GM18519 (cell line): ENCODE measurements around the gene METTL17.
"Not testable (repeated sequence)": the region's sequence is repeated elsewhere in the genome, so short reads cannot be mapped to it uniquely, and the experiment has no call there.

Source experiments
- ATAC-seq: cut with Tn5 transposase; IDR thresholded peaks from one replicate; pipeline ENCODE4 v1.9.1; 2021; ENCODE audit warnings: mild to moderate bottlenecking, moderate library complexity; ENCODE audit not compliant: unreplicated experiment, low FRiP score

Gene METTL17

DNA sequence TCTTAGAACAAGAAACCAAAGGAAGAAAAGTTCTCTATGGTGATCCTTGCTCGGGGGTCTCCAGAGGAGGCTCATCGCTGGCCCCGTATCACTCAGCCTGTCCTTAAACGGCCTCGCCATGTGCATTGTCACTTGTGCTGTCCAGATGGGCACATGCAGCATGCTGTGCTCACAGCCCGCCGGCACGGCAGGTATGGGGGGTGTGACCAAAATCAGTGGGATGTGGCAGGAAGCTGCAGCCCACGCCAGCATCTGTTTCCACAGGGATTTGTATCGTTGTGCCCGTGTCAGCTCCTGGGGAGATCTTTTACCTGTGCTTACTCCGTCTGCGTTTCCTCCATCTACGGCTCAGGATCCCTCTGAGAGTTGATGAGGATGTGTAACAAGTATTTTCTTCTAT lies 6.7 kb downstream of the METTL17 start:
- ATAC-seq = no peak

DNA sequence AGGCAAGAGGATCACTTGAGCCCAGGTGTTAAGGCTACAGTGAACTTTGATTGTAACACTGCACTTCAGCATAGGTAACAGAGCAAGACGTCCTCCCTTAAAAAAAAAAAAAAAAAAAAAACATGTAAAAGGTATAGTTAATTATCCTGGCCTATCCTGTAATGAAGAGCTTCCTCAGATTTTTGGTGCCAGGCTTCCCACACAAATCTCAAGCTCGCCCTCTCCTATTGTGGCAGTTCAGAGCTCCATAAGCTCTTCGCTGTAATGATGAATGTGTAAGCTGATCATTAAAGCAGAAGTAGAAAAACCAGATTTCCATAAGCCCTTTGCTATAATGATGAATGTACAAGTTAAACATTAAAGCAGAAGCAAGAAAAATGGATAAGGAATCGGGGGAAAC lies 7.3 kb downstream of the METTL17 start:
- ATAC-seq = no peak

- ATAC-seq = no peak
These were observed 7.8 kb downstream of the METTL17 start for GRCh38 chr14:20997564-20997963.

GRCh38 chr14:20998139-20998538 lies 8.4 kb downstream of the METTL17 start:
- ATAC-seq = no peak

GRCh38 chr14:20998674-20999366 lies 9.0 kb downstream of the METTL17 start, which contains the start of gene SLC39A2:
Gene SLC39A2, plus strand, starts transcription at chr14:20999293. Its CDS starts 154 bp downstream, at chr14:20999447.
- ATAC-seq = no peak

- no peak for ATAC-seq
These were observed 9.8 kb downstream of the METTL17 start for GRCh38 chr14:20999591-20999990.

- no peak for ATAC-seq
These were observed 11.4 kb downstream of the METTL17 start for GRCh38 chr14:21001218-21001617.

- no peak for ATAC-seq
These were observed 14.1 kb downstream of the METTL17 start for GRCh38 chr14:21003788-21004346.

- ATAC-seq = not testable (repeated sequence)
These were observed 19.9 kb downstream of the METTL17 start for GRCh38 chr14:21009721-21010120.

DNA sequence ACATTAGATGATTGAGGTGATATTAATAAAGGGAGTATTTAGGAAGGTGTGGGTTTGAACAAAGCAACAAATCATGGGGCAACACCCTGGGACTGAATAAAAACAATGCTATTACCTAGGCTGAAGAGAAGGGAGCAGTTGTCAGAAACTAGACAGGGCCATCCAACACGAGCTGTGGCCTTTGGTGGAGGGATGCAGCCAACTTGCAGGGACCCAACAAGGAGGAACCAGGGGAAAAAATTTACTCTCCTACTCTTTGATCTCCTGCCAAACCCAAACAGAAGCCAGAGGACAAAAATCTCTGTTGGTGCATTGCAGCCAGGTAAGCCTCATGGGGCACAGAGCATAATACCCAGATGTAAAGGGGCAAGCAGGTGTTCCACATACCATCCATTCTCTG lies 21.4 kb downstream of the METTL17 start:
- ATAC-seq = no peak

DNA sequence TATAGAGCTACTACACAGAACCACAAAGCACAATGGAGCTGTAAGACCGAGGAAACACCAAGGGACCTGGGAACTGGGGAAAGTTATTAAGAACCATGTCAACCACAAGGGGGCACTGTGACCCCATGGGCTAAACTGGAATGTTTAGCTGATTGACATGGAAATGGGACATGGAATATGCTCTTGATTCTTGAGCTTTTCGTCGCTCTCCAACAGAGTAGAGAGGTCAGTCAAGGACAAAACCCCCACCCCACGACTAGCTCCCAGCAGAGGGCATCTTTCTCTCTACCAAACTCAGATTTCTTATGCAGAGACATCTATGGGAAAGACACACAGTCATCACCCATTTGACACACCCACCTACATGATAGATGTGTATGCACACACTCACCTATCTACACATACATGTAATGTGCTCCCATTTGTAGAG lies 25.0 kb downstream of the METTL17 start:
- no peak for ATAC-seq

GRCh38 chr14:21015312-21015711 lies 25.5 kb downstream of the METTL17 start:
- ATAC-seq = no peak

- no peak for ATAC-seq
These were observed 26.8 kb downstream of the METTL17 start for GRCh38 chr14:21016413-21017190.

GRCh38 chr14:21017528-21018245 lies 27.9 kb downstream of the METTL17 start:
- ATAC-seq = no peak

- ATAC-seq = no peak
These were observed 28.5 kb downstream of the METTL17 start for GRCh38 chr14:21018286-21018685.

DNA sequence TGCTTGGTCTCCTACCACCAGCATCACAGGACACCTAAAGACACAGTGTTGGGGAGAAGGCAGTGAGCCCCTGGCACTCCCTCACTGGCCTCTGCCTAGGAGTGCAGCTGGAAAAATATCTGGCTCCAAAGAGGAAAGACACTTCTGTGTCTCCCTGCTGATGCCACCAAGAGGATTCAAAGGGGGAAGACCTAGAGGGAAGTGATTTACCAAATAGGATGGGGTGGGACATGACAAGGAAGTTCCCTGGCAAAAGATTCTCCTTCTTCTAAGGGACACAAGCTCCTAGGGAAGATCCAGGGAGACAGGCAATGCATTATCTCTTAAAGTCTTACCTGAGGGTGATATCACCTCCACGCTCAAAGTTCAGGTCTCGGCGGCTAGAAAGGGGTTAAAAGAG lies 29.0 kb downstream of the METTL17 start:
- ATAC-seq = no peak

GRCh38 chr14:21019366-21019765 lies 29.6 kb downstream of the METTL17 start:
- no peak for ATAC-seq

DNA sequence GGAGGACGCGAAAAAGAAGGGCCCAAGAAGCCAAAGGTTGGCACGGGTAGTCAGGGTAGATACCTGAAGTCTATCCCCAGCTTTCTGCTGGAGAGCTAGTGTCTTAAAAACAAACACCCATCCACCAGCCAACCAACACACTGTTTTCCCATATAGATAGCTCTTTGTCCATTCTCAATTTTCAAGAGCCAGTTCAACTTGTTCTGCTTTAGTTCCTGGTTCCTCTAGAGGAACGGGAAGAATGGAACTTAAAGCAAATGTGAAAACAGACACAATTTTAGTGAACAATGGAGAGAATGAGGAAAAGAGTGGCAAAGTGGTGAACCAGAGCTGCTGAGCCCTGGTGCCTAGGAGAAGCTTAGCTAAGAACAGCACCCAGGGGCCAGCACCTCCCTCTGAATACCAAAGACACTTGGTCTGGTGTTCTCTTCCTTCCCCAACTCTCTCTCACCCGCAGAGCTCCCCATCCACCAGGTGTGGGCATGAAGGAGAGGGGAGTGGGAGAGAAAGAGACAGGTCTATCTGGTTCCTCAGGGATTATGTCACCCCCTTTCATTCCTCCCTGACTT lies 31.3 kb downstream of the METTL17 start:
- no peak for ATAC-seq

GRCh38 chr14:21022686-21023085 lies 32.9 kb downstream of the METTL17 start:
- no peak for ATAC-seq

DNA sequence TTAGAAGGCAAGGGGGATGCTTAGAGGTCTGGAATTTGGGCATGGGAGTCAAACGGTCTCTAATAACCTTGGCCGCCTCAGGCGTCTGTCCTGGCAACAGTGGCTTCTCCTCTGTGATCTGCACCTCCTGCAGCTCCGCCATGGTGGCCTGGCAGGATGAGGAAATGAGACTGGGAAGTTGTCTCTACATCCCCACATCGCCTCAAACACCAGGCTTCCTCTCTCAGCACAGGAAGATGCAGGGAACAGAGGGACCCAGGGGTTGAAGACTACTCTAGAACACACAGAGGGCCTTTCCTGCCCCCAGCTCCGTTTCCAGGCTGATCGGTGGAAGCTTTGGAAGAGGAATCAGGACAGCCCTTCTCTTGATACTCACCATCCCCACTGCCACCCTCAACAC lies 33.4 kb downstream of the METTL17 start:
- no peak for ATAC-seq
